ENCODE data around the gene ARSB. TPM values are rescaled to one million over a fixed set of nuclear protein-coding genes. Genes with fewer than 3 reads are reported as not detected.

ARSB gene
- total and polyA plus RNA-seq, 10 of the 15 experiments (the other 5 are each of a cell fraction or from before 2014, with no cell fraction given) = 1.2 to 8.2 (median 6.1) TPM

DNA sequence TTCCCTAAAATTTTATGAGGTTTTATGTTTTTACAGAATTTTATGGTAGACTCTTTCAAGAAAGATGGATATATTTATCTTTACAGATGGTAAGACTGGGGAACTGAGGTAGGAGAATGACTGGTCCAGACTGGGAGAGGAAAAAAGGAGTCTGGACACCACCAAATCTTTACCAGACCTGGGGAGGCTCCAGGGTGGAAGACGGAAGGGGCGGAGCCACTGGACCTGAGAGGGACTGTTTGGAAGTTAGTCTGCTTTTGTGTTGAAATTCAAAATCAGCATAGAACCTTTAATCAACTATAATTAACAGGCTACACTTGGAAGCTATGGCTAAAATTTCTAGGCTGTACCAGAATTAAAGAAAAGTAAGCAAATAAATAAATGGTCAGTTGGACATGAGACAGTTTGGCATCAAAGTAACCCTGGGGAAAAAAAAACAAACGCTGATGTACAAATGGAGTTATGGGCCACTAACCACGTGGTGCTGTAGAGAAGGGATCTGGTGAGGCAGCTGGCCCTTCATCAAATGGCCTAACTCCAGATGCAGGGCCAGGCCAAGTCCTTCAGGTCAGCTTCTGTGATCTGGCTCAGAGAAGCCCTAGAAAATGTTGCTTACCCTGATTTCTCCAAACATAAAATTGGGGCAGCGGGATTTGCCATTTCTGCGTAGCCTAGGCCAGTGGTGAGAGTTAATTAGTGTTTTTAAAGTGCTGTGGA lies 155.1 kb downstream of the ARSB start:
- ChIA-PET RAD21 (ENCODE audit: unreplicated experiment) (no interaction called here), CTCF (no interaction called here), SMC1A (ENCODE audit: uncharacterized antibody, unreplicated experiment) (interaction anchor here (1.2 to 1.4 kb wide), 3 partner anchors 11 to 134 kb away, joined by 3 to 6 read pairs (median 4); no protein-coding TSS in a partner anchor), POLR2A (no interaction called here)
- H3K4me2 ChIP-seq (ENCODE audit: control insufficient read depth, insufficient read depth) = no peak overlapping the region
- in situ Hi-C loops (cut with MboI) (no loop called here), intact Hi-C loops (cut with micrococcal nuclease; ENCODE audit: unreplicated experiment) (loop anchor here (10.0 kb wide), 1 partner anchor 55 kb away; no protein-coding TSS in a partner anchor)
- no peaks in the 10 kb centered on the region for H4K20me1 ChIP-seq (ENCODE audit: control insufficient read depth, insufficient read depth)
- 77% methylated on average over 6 of the region's 6 CpGs for WGBS (ENCODE audit: insufficient coverage, insufficient replicate concordance, low lambda C conversion rate, missing lambda C conversion rate)
- no peak for DNase-seq (ENCODE audit: low read depth, low spot score)
- H3K4me3 ChIP-seq = no peak overlapping the region
- BruUV-seq (replicated peaks) = no TSS peak
- peaks cover 6% of the 10 kb centered on the region; the same call in 1 of the 2 replicates for H3K4me1 ChIP-seq (ENCODE audit: control insufficient read depth, insufficient read depth, low read length)
- H3K27ac ChIP-seq (ENCODE audit: control insufficient read depth, insufficient read depth) = no peak overlapping the region
- H3K79me2 ChIP-seq (ENCODE audit: control insufficient read depth, insufficient read depth, low read length) = no peaks in the 10 kb centered on the region
- FAIRE-seq = no peak
- no peak for TF ChIP-seq MTA2 (IDR thresholded peaks at IDR 0.05; ENCODE audit: low read depth)
- H2AFZ ChIP-seq (ENCODE audit: control insufficient read depth, low read depth, low read length) = no peak overlapping the region
- no peaks in the 10 kb centered on the region for H3K36me3 ChIP-seq (ENCODE audit: control insufficient read depth in 2 of 2, insufficient read depth in 2 of 2, low read length in 1 of 2)
- H3K9me3 ChIP-seq (replicated peaks; ENCODE audit: control insufficient read depth, insufficient read depth, low read length) = no peaks in the 10 kb centered on the region; the same call in 2 of the 3 replicates
- H3K9ac ChIP-seq (ENCODE audit: control insufficient read depth, insufficient read depth, low read length) = no peak overlapping the region
- no peaks in the 10 kb centered on the region for H3K27me3 ChIP-seq (replicated peaks in 1 of 2; ENCODE audit: control insufficient read depth in 2 of 2, insufficient read depth in 2 of 2, low read length in 1 of 2)
- no peak for ATAC-seq

DNA sequence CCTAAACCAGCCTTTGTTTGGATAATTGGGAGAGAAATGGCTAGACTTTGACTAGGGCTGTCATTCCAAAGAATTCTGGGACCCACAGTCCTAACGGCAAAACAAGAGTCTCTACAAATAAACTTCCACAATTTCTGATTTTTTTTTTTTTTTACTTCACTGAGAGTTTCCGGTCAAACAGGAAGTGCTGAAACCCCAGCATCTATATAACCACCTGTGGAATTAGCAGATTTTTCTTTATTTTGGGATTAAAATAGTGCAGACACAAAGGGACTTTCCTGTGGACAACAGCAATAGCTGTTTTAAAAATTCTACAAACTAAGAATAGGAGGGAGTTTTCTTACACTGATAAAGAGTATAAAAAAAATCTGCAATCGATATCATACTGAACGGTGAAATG lies 157.4 kb downstream of the ARSB start:
- in situ Hi-C loops (cut with MboI) = no loop called here
- ATAC-seq = no peak
- TF ChIP-seq ESRRA (IDR thresholded peaks at IDR 0.05; ENCODE audit: low read length) (no peak), KLF5 (IDR thresholded peaks at IDR 0.05; ENCODE audit: partially characterized antibody) (no peak), JUNB (IDR thresholded peaks at IDR 0.05) (no peak), POLR2AphosphoS5 (IDR thresholded peaks at IDR 0.05; ENCODE audit: low read length) (no peak), BACH1 (IDR thresholded peaks at IDR 0.05; ENCODE audit: borderline replicate concordance) (no peak), RELA (IDR thresholded peaks at IDR 0.05; ENCODE audit: borderline replicate concordance, partially characterized antibody) (no peak), SMAD1 (IDR thresholded peaks at IDR 0.05; ENCODE audit: low read depth, partially characterized antibody) (no peak), RAD21 (IDR thresholded peaks at IDR 0.05; ENCODE audit: insufficient read depth, low read depth, low read length) (no peak)
- TF ChIP-seq, protein P1, sequence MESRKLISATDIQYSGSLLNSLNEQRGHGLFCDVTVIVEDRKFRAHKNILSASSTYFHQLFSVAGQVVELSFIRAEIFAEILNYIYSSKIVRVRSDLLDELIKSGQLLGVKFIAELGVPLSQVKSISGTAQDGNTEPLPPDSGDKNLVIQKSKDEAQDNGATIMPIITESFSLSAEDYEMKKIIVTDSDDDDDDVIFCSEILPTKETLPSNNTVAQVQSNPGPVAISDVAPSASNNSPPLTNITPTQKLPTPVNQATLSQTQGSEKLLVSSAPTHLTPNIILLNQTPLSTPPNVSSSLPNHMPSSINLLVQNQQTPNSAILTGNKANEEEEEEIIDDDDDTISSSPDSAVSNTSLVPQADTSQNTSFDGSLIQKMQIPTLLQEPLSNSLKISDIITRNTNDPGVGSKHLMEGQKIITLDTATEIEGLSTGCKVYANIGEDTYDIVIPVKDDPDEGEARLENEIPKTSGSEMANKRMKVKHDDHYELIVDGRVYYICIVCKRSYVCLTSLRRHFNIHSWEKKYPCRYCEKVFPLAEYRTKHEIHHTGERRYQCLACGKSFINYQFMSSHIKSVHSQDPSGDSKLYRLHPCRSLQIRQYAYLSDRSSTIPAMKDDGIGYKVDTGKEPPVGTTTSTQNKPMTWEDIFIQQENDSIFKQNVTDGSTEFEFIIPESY (IDR thresholded peaks at IDR 0.05) = no peak
- TF ChIP-seq, protein P2, sequence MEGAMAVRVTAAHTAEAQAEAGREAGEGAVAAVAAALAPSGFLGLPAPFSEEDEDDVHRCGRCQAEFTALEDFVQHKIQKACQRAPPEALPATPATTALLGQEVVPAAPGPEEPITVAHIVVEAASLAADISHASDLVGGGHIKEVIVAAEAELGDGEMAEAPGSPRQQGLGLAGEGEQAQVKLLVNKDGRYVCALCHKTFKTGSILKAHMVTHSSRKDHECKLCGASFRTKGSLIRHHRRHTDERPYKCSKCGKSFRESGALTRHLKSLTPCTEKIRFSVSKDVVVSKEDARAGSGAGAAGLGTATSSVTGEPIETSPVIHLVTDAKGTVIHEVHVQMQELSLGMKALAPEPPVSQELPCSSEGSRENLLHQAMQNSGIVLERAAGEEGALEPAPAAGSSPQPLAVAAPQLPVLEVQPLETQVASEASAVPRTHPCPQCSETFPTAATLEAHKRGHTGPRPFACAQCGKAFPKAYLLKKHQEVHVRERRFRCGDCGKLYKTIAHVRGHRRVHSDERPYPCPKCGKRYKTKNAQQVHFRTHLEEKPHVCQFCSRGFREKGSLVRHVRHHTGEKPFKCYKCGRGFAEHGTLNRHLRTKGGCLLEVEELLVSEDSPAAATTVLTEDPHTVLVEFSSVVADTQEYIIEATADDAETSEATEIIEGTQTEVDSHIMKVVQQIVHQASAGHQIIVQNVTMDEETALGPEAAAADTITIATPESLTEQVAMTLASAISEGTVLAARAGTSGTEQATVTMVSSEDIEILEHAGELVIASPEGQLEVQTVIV (IDR thresholded peaks at IDR 0.05; ENCODE audit: borderline replicate concordance, partially characterized antibody) = no peak

More for the DNA sequence above, 157.4 kb downstream of the ARSB start:
- Histone ChIP-seq H3K27ac (ENCODE audit: control insufficient read depth, insufficient read depth) (peak overlapping the region; percentile 59), H3K36me3 (ENCODE audit: control insufficient read depth in 2 of 2, insufficient read depth in 2 of 2, low read length in 1 of 2) (no peaks in the 10 kb centered on the region), H3K27me3 (replicated peaks in 1 of 2; ENCODE audit: control insufficient read depth in 2 of 2, insufficient read depth in 2 of 2, low read length in 1 of 2) (no peaks in the 10 kb centered on the region), H3K79me2 (ENCODE audit: control insufficient read depth, insufficient read depth, low read length) (no peaks in the 10 kb centered on the region), H2AFZ (ENCODE audit: control insufficient read depth, low read depth, low read length) (peak overlapping the region; percentile 88), H3K4me2 (ENCODE audit: control insufficient read depth, insufficient read depth) (peak overlapping the region; percentile 23; the same call in 1 of the 2 replicates), H3K4me1 (ENCODE audit: control insufficient read depth, insufficient read depth, low read length) (peaks cover 10% of the 10 kb centered on the region), H3K9ac (ENCODE audit: control insufficient read depth, insufficient read depth, low read length) (no peak overlapping the region), H3K4me3 (no peak overlapping the region), H3K9me3 (replicated peaks; ENCODE audit: control insufficient read depth, insufficient read depth, low read length) (no peaks in the 10 kb centered on the region; the same call in 2 of the 3 replicates), H4K20me1 (ENCODE audit: control insufficient read depth, insufficient read depth) (no peaks in the 10 kb centered on the region)
- intact Hi-C loops (cut with micrococcal nuclease; ENCODE audit: unreplicated experiment) = no loop called here
- ChIA-PET CTCF (interaction anchor here (1.1 to 1.8 kb wide), 3 partner anchors 11 to 197 kb away, joined by 3 to 6 read pairs (median 6); no protein-coding TSS in a partner anchor), POLR2A (interaction anchor here (0.5 to 0.7 kb wide), 2 partner anchors 14 to 36 kb away, joined by 3 to 4 read pairs; no protein-coding TSS in a partner anchor), SMC1A (ENCODE audit: uncharacterized antibody, unreplicated experiment) (interaction anchor here (0.7 to 1.4 kb wide), 11 partner anchors 9 to 253 kb away, joined by 3 to 5 read pairs (median 3); no protein-coding TSS in a partner anchor), RAD21 (ENCODE audit: unreplicated experiment) (interaction anchor here (0.7 to 1.2 kb wide), 4 partner anchors 18 to 283 kb away, joined by 3 to 6 read pairs (median 4); no protein-coding TSS in a partner anchor)
- BruUV-seq (replicated peaks) = no TSS peak
- 7% methylated on average over 4 of the region's 4 CpGs for WGBS (ENCODE audit: insufficient coverage, insufficient replicate concordance, low lambda C conversion rate, missing lambda C conversion rate)
- DNase-seq (ENCODE audit: low read depth, low spot score) (no peak), FAIRE-seq (no peak)

Data from GM12878 (cell line).